Measurements from ENCODE around the gene RADX. TPM values are rescaled to one million over a fixed set of nuclear protein-coding genes. Genes with fewer than 3 reads are reported as not detected.
"Not testable (repeated sequence)": the region's sequence is repeated elsewhere in the genome, so short reads cannot be mapped to it uniquely, and the experiment has no call there.

RADX gene
- polyA plus RNA-seq, 3 donors: 0.05 TPM; not detected in 2

GRCh38 chrX:106649523-106650428 is 38.0 kb downstream of the RADX start:
- WGBS (ENCODE audit: insufficient coverage): no CpG with 5 or more reads among the region's 1 CpG

GRCh38 chrX:106653625-106654024 is 41.8 kb downstream of the RADX start:
- H2AFZ ChIP-seq (ENCODE audit: insufficient read depth, low read depth, low read length, poor library complexity, severe bottlenecking); DNase-seq; H3K27me3 ChIP-seq (ENCODE audit: control insufficient read depth in 2 of 2, insufficient read depth in 2 of 2, low read length in 2 of 2); H3K27ac Mint-ChIP-seq; intact Hi-C loops (cut with micrococcal nuclease); H4K20me1 ChIP-seq (ENCODE audit: insufficient read depth, low read length); H3K36me3 Mint-ChIP-seq; H3K9me3 Mint-ChIP-seq; H3K4me3 ChIP-seq (replicated peaks in 1 of 3; ENCODE audit: low read depth in 2 of 3, low read length in 3 of 3); H3K27me3 Mint-ChIP-seq (ENCODE audit: low read depth in 3 of 3); H3K4me1 ChIP-seq (ENCODE audit: control insufficient read depth in 1 of 2, insufficient read depth in 2 of 2, low read length in 2 of 2); H3K36me3 ChIP-seq (replicated peaks in 1 of 2; ENCODE audit: control insufficient read depth in 1 of 2, insufficient read depth in 2 of 2, low read length in 2 of 2); H3K4me3 Mint-ChIP-seq; H3K4me2 ChIP-seq (replicated peaks; ENCODE audit: extremely low read depth, low read length, poor library complexity, severe bottlenecking); H3K9ac ChIP-seq (ENCODE audit: insufficient read depth, low read length, poor library complexity, severe bottlenecking); H3K27ac ChIP-seq (ENCODE audit: low read depth in 1 of 2, low read length in 2 of 2); H3K4me1 Mint-ChIP-seq; H3K9me3 ChIP-seq (replicated peaks in 1 of 2; ENCODE audit: control insufficient read depth in 1 of 2, insufficient read depth in 1 of 2, low read length in 2 of 2); H3K79me2 ChIP-seq (ENCODE audit: insufficient read depth, low read length): not testable (repeated sequence)
- WGBS (ENCODE audit: insufficient coverage): no CpG with 5 or more reads among the region's 2 CpGs

More at GRCh38 chrX:106649523-106650428, 38.0 kb downstream of the RADX start:
- no peak for DNase-seq
- Histone ChIP-seq H3K9ac (ENCODE audit: insufficient read depth, low read length, poor library complexity, severe bottlenecking) (no peak overlapping the region), H3K27ac (ENCODE audit: low read depth in 1 of 2, low read length in 2 of 2) (no peak overlapping the region), H3K4me3 (replicated peaks in 1 of 3; ENCODE audit: low read depth in 2 of 3, low read length in 3 of 3) (no peak overlapping the region), H3K79me2 (ENCODE audit: insufficient read depth, low read length) (no peaks in the 10 kb centered on the region), H3K4me1 (ENCODE audit: control insufficient read depth in 1 of 2, insufficient read depth in 2 of 2, low read length in 2 of 2) (no peaks in the 10 kb centered on the region), H3K4me2 (replicated peaks; ENCODE audit: extremely low read depth, low read length, poor library complexity, severe bottlenecking) (no peak overlapping the region), H3K27me3 (ENCODE audit: control insufficient read depth in 2 of 2, insufficient read depth in 2 of 2, low read length in 2 of 2) (no peaks in the 10 kb centered on the region), H3K36me3 (replicated peaks in 1 of 2; ENCODE audit: control insufficient read depth in 1 of 2, insufficient read depth in 2 of 2, low read length in 2 of 2) (no peaks in the 10 kb centered on the region), H4K20me1 (ENCODE audit: insufficient read depth, low read length) (no peaks in the 10 kb centered on the region), H3K9me3 (replicated peaks in 1 of 2; ENCODE audit: control insufficient read depth in 1 of 2, insufficient read depth in 1 of 2, low read length in 2 of 2) (no peaks in the 10 kb centered on the region), H2AFZ (ENCODE audit: insufficient read depth, low read depth, low read length, poor library complexity, severe bottlenecking) (no peak overlapping the region)
- H3K4me1 Mint-ChIP-seq: no peaks in the 10 kb centered on the region
- no peak overlapping the region for H3K27ac Mint-ChIP-seq
- intact Hi-C loops (cut with micrococcal nuclease): no loop called here
- no peaks in the 10 kb centered on the region for H3K36me3 Mint-ChIP-seq
- TF ChIP-seq, protein P1, sequence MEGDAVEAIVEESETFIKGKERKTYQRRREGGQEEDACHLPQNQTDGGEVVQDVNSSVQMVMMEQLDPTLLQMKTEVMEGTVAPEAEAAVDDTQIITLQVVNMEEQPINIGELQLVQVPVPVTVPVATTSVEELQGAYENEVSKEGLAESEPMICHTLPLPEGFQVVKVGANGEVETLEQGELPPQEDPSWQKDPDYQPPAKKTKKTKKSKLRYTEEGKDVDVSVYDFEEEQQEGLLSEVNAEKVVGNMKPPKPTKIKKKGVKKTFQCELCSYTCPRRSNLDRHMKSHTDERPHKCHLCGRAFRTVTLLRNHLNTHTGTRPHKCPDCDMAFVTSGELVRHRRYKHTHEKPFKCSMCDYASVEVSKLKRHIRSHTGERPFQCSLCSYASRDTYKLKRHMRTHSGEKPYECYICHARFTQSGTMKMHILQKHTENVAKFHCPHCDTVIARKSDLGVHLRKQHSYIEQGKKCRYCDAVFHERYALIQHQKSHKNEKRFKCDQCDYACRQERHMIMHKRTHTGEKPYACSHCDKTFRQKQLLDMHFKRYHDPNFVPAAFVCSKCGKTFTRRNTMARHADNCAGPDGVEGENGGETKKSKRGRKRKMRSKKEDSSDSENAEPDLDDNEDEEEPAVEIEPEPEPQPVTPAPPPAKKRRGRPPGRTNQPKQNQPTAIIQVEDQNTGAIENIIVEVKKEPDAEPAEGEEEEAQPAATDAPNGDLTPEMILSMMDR (IDR thresholded peaks at IDR 0.05): no peak
- no peaks in the 10 kb centered on the region for H3K27me3 Mint-ChIP-seq (ENCODE audit: low read depth in 3 of 3)
- no peak overlapping the region for H3K4me3 Mint-ChIP-seq
- peaks cover 0 to 3% (median 1%) of the 10 kb centered on the region in 7 donors for H3K9me3 Mint-ChIP-seq

Measured in CD14-positive monocyte (primary cell).